GM13977 (cell line): ENCODE results near the gene DPP10.

Experiments used
- DNase-seq: peaks from one replicate; pipeline ENCODE4 v3.0.0; 2012; ENCODE audit warnings: low spot score
- CTCF ChIP-seq: IDR thresholded peaks from 2 replicates; pipeline ENCODE4 v1.5.1; 2012; ENCODE audit warnings: mild to moderate bottlenecking, control low read depth; ENCODE audit not compliant: insufficient read depth; ENCODE audit errors: extremely low read depth, missing control alignments
- in situ Hi-C: fragments of 300-500 bp; cut with MboI; formaldehyde crosslinking; loops from one replicate; pipeline ENCODE4 v1.12.0; 2022; ENCODE audit warnings: low sequenced_read_pairs, low pct_unique_long_range_greater_than_20kb, mixed read lengths, inconsistent platforms; ENCODE audit not compliant: unreplicated experiment

DPP10 gene

GRCh38 chr2:115757286-115757685 is 1314.8 kb downstream of the DPP10 start:
- DNase-seq, result no peak
- in situ Hi-C loops, result no loop called here
- TF ChIP-seq CTCF, result no peak

GRCh38 chr2:115763601-115764000 is 1321.2 kb downstream of the DPP10 start:
- no peak for TF ChIP-seq CTCF
- in situ Hi-C loops, result no loop called here
- DNase-seq, result no peak

GRCh38 chr2:115771516-115771915 is 1329.1 kb downstream of the DPP10 start:
- no peak for TF ChIP-seq CTCF
- in situ Hi-C loops, result no loop called here
- no peak for DNase-seq

GRCh38 chr2:115774361-115774760 is 1331.9 kb downstream of the DPP10 start:
- TF ChIP-seq CTCF, result no peak
- in situ Hi-C loops, result no loop called here
- no peak for DNase-seq

- in situ Hi-C loops, result no loop called here
- DNase-seq, result no peak
- no peak for TF ChIP-seq CTCF
Observed at GRCh38 chr2:115779085-115779632, 1336.7 kb downstream of the DPP10 start.

- in situ Hi-C loops, result no loop called here
Observed at GRCh38 chr2:115782286-115782685, 1339.8 kb downstream of the DPP10 start.

More at GRCh38 chr2:115782286-115782685, 1339.8 kb downstream of the DPP10 start:
- DNase-seq, result no peak
- TF ChIP-seq CTCF, result no peak
